Anterior cingulate cortex (tissue), 58 donors: Measurements from ENCODE around the gene ATOSA.
A peak's percentile ranks its signal among the peaks of the same experiment; 100 is the strongest.

ENCODE experiments used
- DNase-seq, 58 donors: peaks; one replicate each; lab custom pipeline; 2025; lab: John Stamatoyannopoulos, UW

Gene ATOSA

GRCh38 chr15:52679232-52680040 lies at the start of gene ATOSA:
Gene ATOSA, minus strand, starts transcription at chr15:52679388. Its CDS starts 1,367 bp downstream, at chr15:52678021.
- peak; percentile 63 to 97 (median 93) for DNase-seq

- DNase-seq: no peak
These were observed 49.7 kb upstream of the ATOSA start for GRCh38 chr15:52728899-52729298.

GRCh38 chr15:52727815-52728214 lies 48.6 kb upstream of the ATOSA start:
- no peak for DNase-seq

GRCh38 chr15:52726195-52726594 lies 47.0 kb upstream of the ATOSA start:
- no peak for DNase-seq

- no peak for DNase-seq
These were observed 39.4 kb upstream of the ATOSA start for GRCh38 chr15:52718551-52718950.

- DNase-seq: no peak
These were observed 38.7 kb upstream of the ATOSA start for GRCh38 chr15:52717924-52718323.

- DNase-seq: no peak
These were observed 38.3 kb upstream of the ATOSA start for GRCh38 chr15:52717481-52717880.

- no peak for DNase-seq
These were observed 37.3 kb upstream of the ATOSA start for GRCh38 chr15:52716536-52716935.

- DNase-seq: no peak
These were observed 36.2 kb upstream of the ATOSA start for GRCh38 chr15:52715411-52715810.

- no peak for DNase-seq
These were observed 35.8 kb upstream of the ATOSA start for GRCh38 chr15:52714968-52715367.

GRCh38 chr15:52710708-52711389 lies 31.7 kb upstream of the ATOSA start:
- no peak for DNase-seq

GRCh38 chr15:52710050-52710707 lies 31.0 kb upstream of the ATOSA start:
- no peak for DNase-seq

GRCh38 chr15:52709187-52709981 lies 30.2 kb upstream of the ATOSA start:
- DNase-seq: no peak

GRCh38 chr15:52706091-52706490 lies 26.9 kb upstream of the ATOSA start:
- DNase-seq: no peak

- no peak for DNase-seq
These were observed 23.2 kb upstream of the ATOSA start for GRCh38 chr15:52702390-52702789.

- no peak for DNase-seq
These were observed 20.3 kb upstream of the ATOSA start for GRCh38 chr15:52699457-52699856.

GRCh38 chr15:52698514-52698913 lies 19.3 kb upstream of the ATOSA start:
- DNase-seq: no peak

GRCh38 chr15:52697051-52697450 lies 17.9 kb upstream of the ATOSA start:
- DNase-seq: no peak

GRCh38 chr15:52695154-52695553 lies 16.0 kb upstream of the ATOSA start:
- no peak for DNase-seq

GRCh38 chr15:52689562-52689961 lies 10.4 kb upstream of the ATOSA start:
- peak in 2 of 58 donors; percentile 2 to 4 for DNase-seq

GRCh38 chr15:52683580-52683979 lies 4.4 kb upstream of the ATOSA start:
- DNase-seq: no peak
